ACC112 (cell line): Measurements from ENCODE around the gene ARID1B.

Experiments used
- H2AFZ ChIP-seq: fragments of 200-600 bp; sonication (generic); one replicate; pipeline ENCODE4 v1.6.0; 2017; ENCODE audit warnings: antibody characterized with exemption, low read length; ENCODE audit not compliant: unreplicated experiment
- H3K27ac ChIP-seq: fragments of 200-600 bp; sonication (generic); 2 replicates; pipeline ENCODE4 v1.5.1; 2014; ENCODE audit warnings: low read depth, mild to moderate bottlenecking, antibody characterized with exemption, low read length, moderate library complexity
- H3K27me3 ChIP-seq: fragments of 200-600 bp; sonication (generic); 2 replicates; pipeline ENCODE4 v1.6.1; 2014; ENCODE audit warnings: mild to moderate bottlenecking, antibody characterized with exemption, low read length, moderate library complexity, mixed read lengths; ENCODE audit not compliant: insufficient read depth
- H3K36me3 ChIP-seq: fragments of 200-600 bp; sonication (generic); 2 replicates; pipeline ENCODE4 v1.6.1; 2016; ENCODE audit warnings: mild to moderate bottlenecking, antibody characterized with exemption, low read length, moderate library complexity, mixed read lengths; ENCODE audit not compliant: insufficient read depth
- H3K4me1 ChIP-seq: fragments of 200-600 bp; sonication (generic); one replicate; pipeline ENCODE4 v1.6.1; 2016; ENCODE audit warnings: low read length, mixed read lengths; ENCODE audit not compliant: insufficient read depth, unreplicated experiment, control insufficient read depth
- H3K4me3 ChIP-seq: fragments of 200-600 bp; sonication (generic); 2 replicates; pipeline ENCODE4 v1.5.1; 2014; ENCODE audit warnings: mild to moderate bottlenecking, low read depth, low read length
- H3K79me2 ChIP-seq: fragments of 200-600 bp; sonication (generic); one replicate; pipeline ENCODE4 v1.6.0; 2016; ENCODE audit warnings: low read length; ENCODE audit not compliant: control insufficient read depth, unreplicated experiment, insufficient read depth

ARID1B gene

GRCh38 chr6:156890627-156891314 lies 113.6 kb downstream of the ARID1B start:
- no peaks in the 10 kb centered on the region for H3K36me3 ChIP-seq
- H3K4me3 ChIP-seq: no peak overlapping the region
- no peaks in the 10 kb centered on the region for H3K27me3 ChIP-seq
- no peak overlapping the region for H3K27ac ChIP-seq
- peaks cover 56% of the 10 kb centered on the region for H3K79me2 ChIP-seq
- H3K4me1 ChIP-seq: no peaks in the 10 kb centered on the region
- no peak overlapping the region for H2AFZ ChIP-seq

- Histone ChIP-seq H3K4me3 (no peak overlapping the region), H3K4me1 (no peaks in the 10 kb centered on the region), H3K27me3 (no peaks in the 10 kb centered on the region), H3K79me2 (peaks cover 34% of the 10 kb centered on the region), H2AFZ (no peak overlapping the region), H3K27ac (no peak overlapping the region), H3K36me3 (no peaks in the 10 kb centered on the region)
Measured at GRCh38 chr6:156897907-156898531, 120.8 kb downstream of the ARID1B start.

- Histone ChIP-seq H3K36me3 (no peaks in the 10 kb centered on the region), H3K27me3 (no peaks in the 10 kb centered on the region), H3K79me2 (peaks cover 27% of the 10 kb centered on the region), H3K4me1 (no peaks in the 10 kb centered on the region), H2AFZ (no peak overlapping the region), H3K27ac (no peak overlapping the region), H3K4me3 (no peak overlapping the region)
Measured at GRCh38 chr6:156899071-156899470, 121.9 kb downstream of the ARID1B start.

GRCh38 chr6:156899532-156900135 lies 122.5 kb downstream of the ARID1B start:
- no peaks in the 10 kb centered on the region for H3K27me3 ChIP-seq
- H3K4me1 ChIP-seq: no peaks in the 10 kb centered on the region
- peaks cover 23% of the 10 kb centered on the region for H3K79me2 ChIP-seq
- no peak overlapping the region for H2AFZ ChIP-seq
- H3K27ac ChIP-seq: no peak overlapping the region
- H3K36me3 ChIP-seq: no peaks in the 10 kb centered on the region
- no peak overlapping the region for H3K4me3 ChIP-seq

- Histone ChIP-seq H3K79me2 (peaks cover 18% of the 10 kb centered on the region), H3K36me3 (no peaks in the 10 kb centered on the region), H2AFZ (no peak overlapping the region), H3K4me3 (no peak overlapping the region), H3K4me1 (no peaks in the 10 kb centered on the region), H3K27ac (no peak overlapping the region), H3K27me3 (no peaks in the 10 kb centered on the region)
Measured at GRCh38 chr6:156900292-156900691, 123.1 kb downstream of the ARID1B start.

- Histone ChIP-seq H2AFZ (no peak overlapping the region), H3K27ac (no peak overlapping the region), H3K4me3 (no peak overlapping the region), H3K79me2 (peaks cover 16% of the 10 kb centered on the region), H3K4me1 (no peaks in the 10 kb centered on the region), H3K27me3 (no peaks in the 10 kb centered on the region), H3K36me3 (no peaks in the 10 kb centered on the region)
Measured at GRCh38 chr6:156901309-156902019, 124.3 kb downstream of the ARID1B start.

- Histone ChIP-seq H3K27ac (no peak overlapping the region), H3K27me3 (no peaks in the 10 kb centered on the region), H2AFZ (no peak overlapping the region), H3K36me3 (no peaks in the 10 kb centered on the region), H3K4me3 (no peak overlapping the region), H3K79me2 (peaks cover 16% of the 10 kb centered on the region), H3K4me1 (no peaks in the 10 kb centered on the region)
Measured at GRCh38 chr6:156902782-156903181, 125.6 kb downstream of the ARID1B start.

- Histone ChIP-seq H3K4me1 (no peaks in the 10 kb centered on the region), H3K4me3 (no peak overlapping the region), H3K79me2 (peaks cover 12% of the 10 kb centered on the region), H3K27me3 (no peaks in the 10 kb centered on the region), H3K36me3 (no peaks in the 10 kb centered on the region), H2AFZ (no peak overlapping the region), H3K27ac (no peak overlapping the region)
Measured at GRCh38 chr6:156904176-156904967, 127.2 kb downstream of the ARID1B start.

GRCh38 chr6:156905801-156906200 lies 128.6 kb downstream of the ARID1B start:
- Histone ChIP-seq H3K27ac (no peak overlapping the region), H2AFZ (no peak overlapping the region), H3K4me1 (no peaks in the 10 kb centered on the region), H3K79me2 (peaks cover 1% of the 10 kb centered on the region), H3K36me3 (no peaks in the 10 kb centered on the region), H3K4me3 (no peak overlapping the region), H3K27me3 (no peaks in the 10 kb centered on the region)

GRCh38 chr6:156906451-156906850 lies 129.3 kb downstream of the ARID1B start:
- Histone ChIP-seq H3K79me2 (peaks cover 2% of the 10 kb centered on the region), H3K27me3 (no peaks in the 10 kb centered on the region), H3K27ac (no peak overlapping the region), H2AFZ (no peak overlapping the region), H3K4me3 (no peak overlapping the region), H3K36me3 (no peaks in the 10 kb centered on the region), H3K4me1 (no peaks in the 10 kb centered on the region)
